Astrocyte (in vitro differentiated cells and primary cell): ENCODE results near the gene UGT1A4.

Experiments
- EZH2 ChIP-seq: IDR thresholded peaks from 2 replicates; pipeline ENCODE4 v1.6.1; 2012; ENCODE audit warnings: mild to moderate bottlenecking, low read length, inconsistent platforms; ENCODE audit not compliant: insufficient read depth
- TF ChIP-seq, protein P1 (sequence below): IDR thresholded peaks from 2 replicates; pipeline ENCODE4 v1.5.1; 2011; ENCODE audit warnings: low read depth, mild to moderate bottlenecking, inconsistent platforms, low read length, moderate library complexity; ENCODE audit not compliant: insufficient read depth

GRCh38 chr2:233772583-233772982 lies 54.0 kb downstream of the UGT1A4 start:
- TF ChIP-seq, protein P1, sequence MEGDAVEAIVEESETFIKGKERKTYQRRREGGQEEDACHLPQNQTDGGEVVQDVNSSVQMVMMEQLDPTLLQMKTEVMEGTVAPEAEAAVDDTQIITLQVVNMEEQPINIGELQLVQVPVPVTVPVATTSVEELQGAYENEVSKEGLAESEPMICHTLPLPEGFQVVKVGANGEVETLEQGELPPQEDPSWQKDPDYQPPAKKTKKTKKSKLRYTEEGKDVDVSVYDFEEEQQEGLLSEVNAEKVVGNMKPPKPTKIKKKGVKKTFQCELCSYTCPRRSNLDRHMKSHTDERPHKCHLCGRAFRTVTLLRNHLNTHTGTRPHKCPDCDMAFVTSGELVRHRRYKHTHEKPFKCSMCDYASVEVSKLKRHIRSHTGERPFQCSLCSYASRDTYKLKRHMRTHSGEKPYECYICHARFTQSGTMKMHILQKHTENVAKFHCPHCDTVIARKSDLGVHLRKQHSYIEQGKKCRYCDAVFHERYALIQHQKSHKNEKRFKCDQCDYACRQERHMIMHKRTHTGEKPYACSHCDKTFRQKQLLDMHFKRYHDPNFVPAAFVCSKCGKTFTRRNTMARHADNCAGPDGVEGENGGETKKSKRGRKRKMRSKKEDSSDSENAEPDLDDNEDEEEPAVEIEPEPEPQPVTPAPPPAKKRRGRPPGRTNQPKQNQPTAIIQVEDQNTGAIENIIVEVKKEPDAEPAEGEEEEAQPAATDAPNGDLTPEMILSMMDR: no peak
- no peak for TF ChIP-seq EZH2
